Upper lobe of left lung (tissue), 6 donors: Measurements from ENCODE around the gene FAM169A. TPM values are rescaled to one million over a fixed set of nuclear protein-coding genes. Genes with fewer than 3 reads are reported as not detected.

ENCODE experiments used
- ATAC-seq, 2 donors: fragments of 200-7000 bp; cut with Tn5 transposase; one replicate each; pipeline ENCODE4 v1.9.1; 2022; ENCODE audit warnings: mild to moderate bottlenecking in 2 of 2, moderate library complexity in 2 of 2; ENCODE audit not compliant: low FRiP score in 2 of 2
- DNase-seq, 2 donors: peaks; one replicate each; pipeline ENCODE4 v3.0.0-alpha.2; 2019 to 2020
- H3K27ac ChIP-seq, 4 donors: fragments of 200-600 bp; sonication (generic); one replicate each; pipeline ENCODE4 v1.5.1; 2016 to 2019
- H3K27me3 ChIP-seq, 4 donors: fragments of 200-600 bp; sonication (generic); one replicate each; pipeline ENCODE4 v1.5.1; 2017 to 2019
- H3K36me3 ChIP-seq, 4 donors: fragments of 200-600 bp; sonication (generic); one replicate each; pipeline ENCODE4 v1.5.1; 2016 to 2019
- H3K4me1 ChIP-seq, 4 donors: fragments of 200-600 bp; sonication (generic); one replicate each; pipeline ENCODE4 v1.5.1; 2018 to 2019
- H3K4me3 ChIP-seq, 4 donors: fragments of 200-600 bp; sonication (generic); one replicate each; pipeline ENCODE4 v1.5.1; 2017 to 2019; ENCODE audit warnings: mild to moderate bottlenecking in 2 of 4, moderate library complexity in 1 of 4
- H3K9me3 ChIP-seq, 4 donors: fragments of 200-600 bp; sonication (generic); one replicate each; pipeline ENCODE4 v1.5.1; 2018 to 2019
- CTCF ChIP-seq, 6 experiments: fragments of 450-650 bp in 4 of 6; fragments of 200-600 bp in 2 of 6; sonication (generic) in 2 of 6; IDR thresholded peaks; one replicate each; pipeline ENCODE4 v1.5.1; 2016 to 2019; ENCODE audit warnings: antibody characterized with exemption in 6 of 6
- EP300 ChIP-seq, 4 donors: sonication (generic); formaldehyde crosslinking; IDR thresholded peaks; one replicate each; pipeline ENCODE4 v1.5.1; 2017; ENCODE audit warnings: antibody characterized with exemption in 4 of 4, control low read depth in 2 of 4
- POLR2A ChIP-seq, 4 donors: fragments of 450-650 bp; IDR thresholded peaks; one replicate each; pipeline ENCODE4 v1.5.1; 2016 to 2017; ENCODE audit warnings: antibody characterized with exemption in 4 of 4, mild to moderate bottlenecking in 2 of 4
- POLR2AphosphoS5 ChIP-seq, 2 donors: sonication (generic); formaldehyde crosslinking; IDR thresholded peaks; one replicate each; pipeline ENCODE4 v1.5.1; 2017; ENCODE audit warnings: antibody characterized with exemption in 2 of 2
- WGBS, 2 donors: methylation state at CpG; one replicate each; pipeline ENCODE4 v1.1.5; 2017 to 2018; 5-methylcytosine and 5-hydroxymethylcytosine counted together
- total RNA-seq, 6 donors: library from RNA; depleted of rRNA in 4 of 6; stranded (reverse); fragments of >200 nt in 4 of 6; gene quantifications; one replicate each; pipeline versions ENCODE4 v1.1.0 to v1.2.1, GENCODE V29; 2016 to 2021
- donor health status: DM: no; HTN: no; CAD: no; lungs with moderate emphysema.
- donor health status: DM: no; HTN: yes; CAD: no; lungs with severe emphysema.

FAM169A gene
- total RNA-seq, 6 donors from 2014 or later = 0.11 to 1.4 (median 1.1) TPM

DNA sequence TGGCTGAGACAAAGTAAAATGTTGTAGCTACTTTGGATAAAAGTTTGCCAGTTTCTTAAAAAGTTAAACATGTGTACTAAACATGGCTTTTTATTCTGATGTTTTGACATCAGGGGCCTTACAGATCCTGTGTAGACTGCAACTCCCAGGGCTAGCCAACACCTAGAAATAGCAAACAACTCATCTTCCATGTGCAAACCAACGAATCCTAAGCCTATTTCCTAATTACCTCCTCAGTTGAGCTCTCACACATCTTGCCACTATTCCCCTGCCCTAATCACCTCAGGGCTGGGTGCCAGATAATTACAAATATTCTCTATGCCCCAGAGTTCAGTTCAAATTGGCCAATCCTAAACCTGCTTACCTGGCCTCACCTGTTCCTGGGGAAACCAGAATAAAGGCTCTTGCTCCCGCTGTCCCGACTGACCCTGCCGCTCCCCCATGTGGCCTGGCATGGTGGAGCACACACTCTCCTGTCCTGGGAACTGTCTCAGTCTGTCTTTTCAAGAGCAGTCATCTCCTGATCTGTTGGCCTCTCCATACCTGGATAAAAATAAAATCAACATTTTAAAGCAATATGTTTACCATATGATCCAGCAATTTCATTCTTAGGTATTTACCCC lies 37.1 kb upstream of the FAM169A start:
- whole genome bisulfite sequencing, 2 donors = 17 to 21% methylated on average over 4 of the region's 4 CpGs
- no peak for TF ChIP-seq EP300 (IDR thresholded peaks at IDR 0.05)
- peak; percentile 12 to 64 (median 35) for TF ChIP-seq CTCF (IDR thresholded peaks at IDR 0.05)

DNA sequence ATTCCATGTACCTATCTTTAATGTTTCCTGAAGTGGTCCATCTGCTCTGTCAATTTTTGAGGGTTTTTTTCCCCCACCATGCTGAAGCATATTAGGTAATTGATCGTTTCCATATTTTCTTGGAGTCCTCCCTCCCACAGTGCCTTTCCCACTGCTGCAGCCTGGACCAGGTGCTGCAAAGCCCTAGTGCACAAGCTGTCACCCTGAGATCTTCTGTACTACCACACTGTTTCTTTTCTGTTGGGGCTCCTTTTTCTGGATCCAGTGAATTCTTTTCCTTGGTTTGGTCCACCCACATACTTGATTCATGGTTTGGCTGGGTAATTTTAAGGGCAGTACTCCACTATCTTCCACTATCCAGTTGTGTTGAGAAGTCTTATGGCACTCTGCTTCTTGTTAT lies 30.9 kb upstream of the FAM169A start:
- Histone ChIP-seq H3K27me3 (no peaks in the 10 kb centered on the region), H3K27ac (no peak overlapping the region), H3K36me3 (no peaks in the 10 kb centered on the region), H3K9me3 (no peaks in the 10 kb centered on the region), H3K4me1 (peaks cover 0 to 6% (median 0%) of the 10 kb centered on the region in 4 donors), H3K4me3 (no peak overlapping the region)
- WGBS, 2 donors = 80 to 83% methylated on average over 1 of the region's 1 CpG
- DNase-seq (no peak), ATAC-seq (no peak)
- TF ChIP-seq EP300 (IDR thresholded peaks at IDR 0.05) = no peak
- no peak for TF ChIP-seq POLR2A (IDR thresholded peaks at IDR 0.05)
- TF ChIP-seq CTCF (IDR thresholded peaks at IDR 0.05) = no peak
- TF ChIP-seq POLR2AphosphoS5 (IDR thresholded peaks at IDR 0.05) = no peak

More for the DNA sequence above, 37.1 kb upstream of the FAM169A start:
- no peaks in the 10 kb centered on the region for H3K27me3 ChIP-seq
- H3K4me3 ChIP-seq = no peak overlapping the region
- no peaks in the 10 kb centered on the region for H3K36me3 ChIP-seq
- no peaks in the 10 kb centered on the region for H3K4me1 ChIP-seq
- DNase-seq (peak; percentile 36 to 74), ATAC-seq (peak; percentile 79 to 95)
- H3K27ac ChIP-seq = no peak overlapping the region
- no peaks in the 10 kb centered on the region for H3K9me3 ChIP-seq

GRCh38 chr5:74895906-74896305 lies 29.7 kb upstream of the FAM169A start:
- ATAC-seq = peak; percentile 21 to 78
- no peak overlapping the region for H3K27ac ChIP-seq
- H3K4me1 ChIP-seq = peaks cover 0 to 6% (median 0%) of the 10 kb centered on the region in 4 donors
- DNase-seq = peak in 1 of 2 donors; percentile 72
- H3K9me3 ChIP-seq = no peaks in the 10 kb centered on the region
- WGBS, 2 donors = 51 to 65% methylated on average over 5 of the region's 5 CpGs
- H3K4me3 ChIP-seq = no peak overlapping the region
- no peak for TF ChIP-seq POLR2AphosphoS5 (IDR thresholded peaks at IDR 0.05)
- no peak for TF ChIP-seq EP300 (IDR thresholded peaks at IDR 0.05)
- TF ChIP-seq CTCF (IDR thresholded peaks at IDR 0.05) = no peak
- no peak for TF ChIP-seq POLR2A (IDR thresholded peaks at IDR 0.05)
- H3K36me3 ChIP-seq = no peaks in the 10 kb centered on the region
- no peaks in the 10 kb centered on the region for H3K27me3 ChIP-seq

DNA sequence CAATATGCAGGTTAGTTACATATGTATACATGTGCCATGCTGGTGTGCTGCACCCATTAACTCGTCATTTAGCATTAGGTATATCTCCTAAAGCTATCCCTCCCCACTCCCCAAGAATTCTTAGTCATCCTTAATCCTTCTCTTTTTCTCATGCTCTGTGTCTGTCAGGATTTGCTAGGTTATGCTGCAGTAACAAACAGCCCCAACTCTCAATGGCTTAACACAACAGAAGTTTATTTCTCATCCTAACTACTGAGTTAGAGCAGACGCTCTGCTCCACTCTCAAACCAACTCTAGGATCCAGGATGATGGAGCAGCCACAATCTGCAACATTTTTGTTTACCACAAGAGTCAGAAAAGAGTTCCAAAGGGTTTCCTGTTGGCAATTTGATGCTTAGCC lies 28.2 kb upstream of the FAM169A start:
- DNase-seq = no peak
- no peak for ATAC-seq
- TF ChIP-seq EP300 (IDR thresholded peaks at IDR 0.05) (no peak), POLR2AphosphoS5 (IDR thresholded peaks at IDR 0.05) (no peak), CTCF (IDR thresholded peaks at IDR 0.05) (no peak), POLR2A (IDR thresholded peaks at IDR 0.05) (no peak)
- no peaks in the 10 kb centered on the region for H3K36me3 ChIP-seq
- no peaks in the 10 kb centered on the region for H3K9me3 ChIP-seq
- H3K4me1 ChIP-seq = peaks cover 0 to 6% (median 0%) of the 10 kb centered on the region in 4 donors
- 90 to 92% methylated on average over 2 of the region's 2 CpGs for WGBS, 2 donors
- no peak overlapping the region for H3K4me3 ChIP-seq
- no peak overlapping the region for H3K27ac ChIP-seq
- no peaks in the 10 kb centered on the region for H3K27me3 ChIP-seq

GRCh38 chr5:74892921-74893320 lies 26.7 kb upstream of the FAM169A start:
- no peak overlapping the region for H3K27ac ChIP-seq
- TF ChIP-seq POLR2A (IDR thresholded peaks at IDR 0.05) (no peak), CTCF (IDR thresholded peaks at IDR 0.05) (no peak), EP300 (IDR thresholded peaks at IDR 0.05) (no peak), POLR2AphosphoS5 (IDR thresholded peaks at IDR 0.05) (no peak)
- no peaks in the 10 kb centered on the region for H3K36me3 ChIP-seq
- H3K4me3 ChIP-seq = no peak overlapping the region
- DNase-seq (no peak), ATAC-seq (no peak)
- WGBS, 2 donors = 73 to 78% methylated on average over 2 of the region's 2 CpGs
- no peaks in the 10 kb centered on the region for H3K9me3 ChIP-seq
- no peaks in the 10 kb centered on the region for H3K27me3 ChIP-seq
- H3K4me1 ChIP-seq = peaks cover 0 to 6% (median 0%) of the 10 kb centered on the region in 4 donors
